Activated gamma-delta T cell treated with anti-CD3 and anti-CD28 coated beads, Interleukin-2, amount 50 U/mL, for 16 hours (primary cell): ENCODE measurements around the gene CYB561A3.
A peak's percentile ranks its signal among the peaks of the same experiment; 100 is the strongest.

Experiments used
- DNase-seq: peaks from one replicate; pipeline ENCODE4 v3.0.0-alpha.2; 2020; ENCODE audit warnings: low read depth

Gene CYB561A3

GRCh38 chr11:61345170-61345610 lies 16.5 kb downstream of the CYB561A3 start:
- DNase-seq, result no peak

- DNase-seq, result no peak
Observed at GRCh38 chr11:61343792-61344745, 17.6 kb downstream of the CYB561A3 start.

- DNase-seq, result no peak
Observed at GRCh38 chr11:61342207-61342803, 19.4 kb downstream of the CYB561A3 start.

DNA sequence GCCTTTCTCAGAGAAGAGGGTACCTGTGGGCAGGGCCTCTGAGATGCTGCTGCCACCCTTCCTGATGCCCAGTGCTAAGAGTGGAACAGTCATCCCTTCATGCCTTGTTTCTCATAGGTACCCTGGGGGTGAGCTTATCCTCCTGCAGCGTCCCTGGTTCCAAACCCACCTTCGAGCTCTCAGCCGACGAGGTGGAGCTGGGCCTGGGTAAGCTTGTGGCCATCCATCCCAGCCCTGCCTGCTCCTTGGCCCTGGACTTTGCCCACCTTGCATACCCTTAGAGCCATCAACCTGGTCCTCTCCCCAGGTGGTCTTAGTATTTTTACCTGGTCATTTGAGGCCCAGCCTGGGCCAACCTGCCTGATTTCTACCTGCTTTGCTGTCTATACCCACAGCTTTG lies 20.0 kb downstream of the CYB561A3 start:
- DNase-seq, result no peak

GRCh38 chr11:61340979-61341378 lies 20.7 kb downstream of the CYB561A3 start:
- no peak for DNase-seq

- no peak for DNase-seq
Observed at GRCh38 chr11:61339490-61339878, 22.2 kb downstream of the CYB561A3 start.

GRCh38 chr11:61338783-61339489 lies 22.7 kb downstream of the CYB561A3 start:
- DNase-seq, result no peak

GRCh38 chr11:61337706-61338470 lies 23.8 kb downstream of the CYB561A3 start:
- no peak for DNase-seq

DNA sequence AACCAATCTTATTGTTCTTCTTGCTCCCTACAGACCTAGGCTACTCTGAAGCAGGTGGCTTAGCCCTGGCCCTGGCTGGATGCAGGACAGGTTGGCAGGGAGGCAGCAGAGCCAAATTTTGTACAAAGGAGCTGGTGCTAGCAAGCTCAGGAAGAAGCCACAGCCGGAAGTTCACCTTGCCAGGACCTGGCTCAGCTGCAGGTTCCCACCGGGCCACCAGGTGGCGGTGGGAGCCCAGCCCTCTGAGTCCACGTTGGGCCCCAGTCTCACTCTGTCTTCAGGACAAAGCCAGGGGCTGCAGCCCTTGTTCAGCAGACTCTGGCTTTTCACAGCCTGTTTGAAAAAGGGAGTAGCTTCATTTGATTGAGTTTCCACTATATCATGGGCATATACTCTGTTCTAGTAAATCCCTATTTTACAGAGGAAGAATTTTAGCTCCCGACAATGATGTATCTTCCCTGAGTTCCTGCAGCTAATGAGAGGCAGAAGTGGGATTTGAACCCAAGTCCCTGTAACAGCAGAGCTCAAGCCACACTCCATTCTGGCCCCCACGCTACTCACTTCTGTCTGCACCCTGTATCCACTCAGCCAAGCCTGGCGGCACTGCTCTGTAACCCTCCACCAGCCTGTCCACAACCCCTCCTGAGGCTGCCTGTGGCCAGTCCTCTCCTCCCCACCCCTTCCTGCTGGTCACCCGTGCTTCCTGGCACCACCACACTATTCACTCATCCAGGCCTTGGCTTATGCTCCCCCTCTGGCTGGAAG lies 25.3 kb downstream of the CYB561A3 start:
- peak; percentile 66 for DNase-seq

- no peak for DNase-seq
Observed at GRCh38 chr11:61335355-61335710, 26.3 kb downstream of the CYB561A3 start.

GRCh38 chr11:61334434-61335354 lies 27.0 kb downstream of the CYB561A3 start:
- no peak for DNase-seq

GRCh38 chr11:61333550-61334433 lies 27.9 kb downstream of the CYB561A3 start:
- no peak for DNase-seq

DNA sequence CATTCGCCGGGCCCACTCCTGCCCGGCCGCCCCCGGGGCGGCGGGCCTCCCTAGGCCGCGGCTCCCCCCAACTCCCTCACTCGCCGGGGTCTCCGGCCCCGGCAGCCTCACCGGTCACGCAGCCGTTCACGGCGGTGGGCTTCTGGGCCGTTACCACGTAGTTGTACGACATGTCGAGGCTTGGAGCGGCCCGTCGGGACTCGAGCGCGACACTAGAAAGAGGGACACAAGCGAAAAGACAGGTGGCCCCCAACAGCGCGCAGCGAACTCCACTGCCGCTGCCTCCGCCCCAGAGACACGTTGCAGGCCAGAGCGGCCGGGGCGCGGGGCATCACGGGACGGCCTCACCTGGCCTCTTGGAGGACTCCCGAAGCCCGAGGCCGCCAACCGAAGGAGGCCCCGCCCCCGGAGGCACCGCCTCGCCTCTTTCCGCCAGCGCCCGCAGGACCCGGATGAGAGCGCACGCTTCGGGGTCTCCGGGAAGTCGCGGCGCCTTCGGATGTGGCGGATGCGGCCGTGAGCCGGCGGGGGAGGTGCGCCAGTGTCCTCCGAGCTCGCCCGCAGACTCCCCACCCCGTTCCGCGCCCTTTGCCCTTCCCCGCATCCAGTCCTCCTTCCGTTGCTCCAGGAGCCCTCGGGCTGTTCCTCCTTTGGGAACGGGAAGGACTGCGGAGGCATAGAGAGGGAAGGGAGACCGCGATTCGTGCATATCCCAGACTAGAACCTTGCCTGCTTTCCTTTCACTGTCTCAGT lies 28.7 kb downstream of the CYB561A3 start, which contains the start of the genes DDB1 and TKFC:
DDB1 (minus strand) TSS at position 309 of the 753 bp plus-strand sequence; CDS start at position 172, 137 bp downstream.
TKFC (plus strand) TSS at position 432 of the 753 bp plus-strand sequence. CDS start 1,501 bp downstream, outside the sequence.
- DNase-seq, result peak; percentile 96

DNA sequence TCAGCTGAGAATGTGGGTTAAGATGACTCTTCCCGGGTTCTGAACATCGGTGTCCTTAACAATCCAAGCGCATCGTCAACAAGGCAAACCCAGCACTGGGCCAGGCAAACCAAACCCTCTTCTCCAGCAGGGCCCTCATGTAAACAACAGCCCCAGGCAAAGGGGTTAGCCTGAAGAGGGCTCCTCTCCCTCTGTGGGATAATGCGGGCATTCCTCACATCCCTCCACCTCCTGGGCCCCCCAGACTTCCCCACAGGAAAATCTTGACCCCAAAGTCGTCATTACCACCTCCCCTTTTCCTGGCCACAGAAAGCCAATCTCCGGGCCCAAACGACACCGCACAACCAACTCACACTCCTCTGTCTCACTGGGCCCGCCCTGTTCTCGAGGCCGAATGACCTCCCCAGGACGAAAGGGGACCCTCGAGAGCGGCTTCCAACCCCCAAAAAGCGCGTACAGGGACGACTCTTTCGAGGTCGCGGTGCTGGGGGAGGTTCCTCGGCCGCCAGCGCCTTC lies 29.3 kb downstream of the CYB561A3 start:
- DNase-seq, result no peak

GRCh38 chr11:61331651-61332050 lies 30.0 kb downstream of the CYB561A3 start:
- DNase-seq, result no peak

- no peak for DNase-seq
Observed at GRCh38 chr11:61329871-61330270, 31.8 kb downstream of the CYB561A3 start.

GRCh38 chr11:61328351-61328750 lies 33.3 kb downstream of the CYB561A3 start:
- DNase-seq, result no peak

DNA sequence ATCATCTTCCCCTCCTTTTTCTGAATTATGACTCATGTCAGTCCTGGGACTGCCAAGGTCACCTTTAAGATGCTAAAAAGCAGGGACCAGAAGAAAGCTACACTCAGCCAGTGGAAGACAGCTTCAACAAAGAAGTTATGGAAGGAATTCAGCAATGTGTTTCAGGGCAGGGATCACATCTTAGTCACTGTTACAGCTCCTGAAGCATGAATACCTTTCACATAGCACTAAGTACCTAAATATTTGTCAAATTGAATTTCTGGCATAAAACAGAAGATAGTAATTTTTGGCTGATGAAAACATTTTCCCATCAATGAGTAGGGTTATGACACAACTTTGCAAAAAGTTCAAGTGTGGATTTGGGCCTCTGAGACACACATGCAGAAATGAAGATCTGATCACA lies 34.0 kb downstream of the CYB561A3 start:
- DNase-seq, result no peak
